ENCODE measurements around the gene TREML1.

The TREML1 gene

DNA sequence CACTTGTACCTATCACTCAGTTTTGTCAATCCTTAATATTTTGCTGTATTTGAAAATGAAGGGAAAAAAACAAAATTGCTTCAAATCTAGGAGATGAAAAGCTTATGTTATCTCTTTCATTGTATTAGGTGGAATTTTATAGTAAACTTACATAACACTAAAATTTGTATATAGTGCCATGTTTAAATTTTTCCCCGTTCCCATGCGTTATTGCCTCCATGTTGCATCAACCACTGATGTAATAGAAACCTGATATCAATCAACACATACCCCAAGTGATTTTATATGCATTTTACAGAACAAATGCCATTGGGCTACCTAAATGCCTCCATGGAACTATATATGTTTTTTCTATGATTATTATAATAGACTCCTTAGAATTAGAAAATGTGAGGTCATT, 23.5 kb upstream of the TREML1 start:
- H3K4me3 ChIP-seq (ENCODE audit: insufficient read depth, low read depth, low read length): no peak overlapping the region
- H3K4me1 ChIP-seq (ENCODE audit: control insufficient read depth, insufficient read depth, low read length): no peaks in the 10 kb centered on the region
- no peak overlapping the region for H3K27ac ChIP-seq (ENCODE audit: insufficient read depth, low read depth, low read length, poor library complexity, severe bottlenecking)
- no peaks in the 10 kb centered on the region for H3K27me3 ChIP-seq (ENCODE audit: control insufficient read depth, insufficient read depth, low read length, poor library complexity, severe bottlenecking)
- no peaks in the 10 kb centered on the region for H3K36me3 ChIP-seq (ENCODE audit: control insufficient read depth, insufficient read depth, low read length)
- WGBS, 2 experiments: 84 to 93% methylated on average over 2 of the region's 2 CpGs
- H3K9me3 ChIP-seq (ENCODE audit: control insufficient read depth, low read length): no peaks in the 10 kb centered on the region

DNA sequence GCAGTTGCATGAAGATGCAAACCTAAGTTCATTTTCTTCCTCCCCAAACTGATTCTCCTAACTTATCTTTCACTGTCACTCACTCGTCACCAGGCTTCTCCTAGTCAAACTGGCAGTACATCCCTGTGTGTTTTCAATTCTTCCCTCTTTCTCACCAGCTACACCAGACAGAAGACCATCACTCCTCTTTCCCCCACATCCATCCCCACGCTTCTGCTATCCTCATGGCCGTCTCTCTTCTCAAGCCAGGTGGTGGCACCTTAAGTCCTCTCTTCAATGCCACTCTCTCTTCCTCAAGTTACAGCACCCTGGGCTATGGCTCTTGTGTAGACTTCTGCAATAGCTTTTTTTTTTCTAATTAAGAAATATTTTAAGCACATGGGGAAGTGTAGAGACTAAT, 23.1 kb upstream of the TREML1 start:
- no peaks in the 10 kb centered on the region for H3K4me1 ChIP-seq (ENCODE audit: control insufficient read depth, insufficient read depth, low read length)
- H3K4me3 ChIP-seq (ENCODE audit: insufficient read depth, low read depth, low read length): no peak overlapping the region
- H3K27ac ChIP-seq (ENCODE audit: insufficient read depth, low read depth, low read length, poor library complexity, severe bottlenecking): no peak overlapping the region
- H3K27me3 ChIP-seq (ENCODE audit: control insufficient read depth, insufficient read depth, low read length, poor library complexity, severe bottlenecking): no peaks in the 10 kb centered on the region
- no peaks in the 10 kb centered on the region for H3K9me3 ChIP-seq (ENCODE audit: control insufficient read depth, low read length)
- no peaks in the 10 kb centered on the region for H3K36me3 ChIP-seq (ENCODE audit: control insufficient read depth, insufficient read depth, low read length)
- whole genome bisulfite sequencing, 2 experiments: 88 to 90% methylated on average over 3 of the region's 3 CpGs

DNA sequence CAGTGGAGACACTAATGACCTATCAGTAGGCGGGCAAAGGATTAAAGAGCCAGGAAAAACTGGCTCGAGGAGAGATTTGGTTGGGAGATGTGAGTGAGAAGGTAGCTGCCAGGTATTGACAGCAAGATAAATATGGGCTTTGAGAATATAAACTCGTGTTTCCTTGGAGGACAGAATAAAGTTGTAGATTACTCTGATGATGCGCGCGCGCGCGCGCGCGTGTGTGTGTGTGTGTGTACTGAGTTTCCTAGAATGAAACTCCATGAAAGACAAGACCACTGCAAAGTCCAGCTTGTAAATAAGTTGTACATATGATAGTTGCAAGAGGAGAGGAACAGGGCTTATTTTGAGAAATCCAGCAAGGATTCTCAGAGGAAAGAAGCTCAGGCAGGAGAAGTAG, 22.0 kb upstream of the TREML1 start:
- Histone ChIP-seq H3K4me1 (ENCODE audit: control insufficient read depth, insufficient read depth, low read length) (no peaks in the 10 kb centered on the region), H3K36me3 (ENCODE audit: control insufficient read depth, insufficient read depth, low read length) (no peaks in the 10 kb centered on the region), H3K9me3 (ENCODE audit: control insufficient read depth, low read length) (no peaks in the 10 kb centered on the region), H3K27me3 (ENCODE audit: control insufficient read depth, insufficient read depth, low read length, poor library complexity, severe bottlenecking) (no peaks in the 10 kb centered on the region), H3K4me3 (ENCODE audit: insufficient read depth, low read depth, low read length) (no peak overlapping the region), H3K27ac (ENCODE audit: insufficient read depth, low read depth, low read length, poor library complexity, severe bottlenecking) (no peak overlapping the region)
- WGBS, 2 experiments: 94 to 97% methylated on average over 12 of the region's 12 CpGs

DNA sequence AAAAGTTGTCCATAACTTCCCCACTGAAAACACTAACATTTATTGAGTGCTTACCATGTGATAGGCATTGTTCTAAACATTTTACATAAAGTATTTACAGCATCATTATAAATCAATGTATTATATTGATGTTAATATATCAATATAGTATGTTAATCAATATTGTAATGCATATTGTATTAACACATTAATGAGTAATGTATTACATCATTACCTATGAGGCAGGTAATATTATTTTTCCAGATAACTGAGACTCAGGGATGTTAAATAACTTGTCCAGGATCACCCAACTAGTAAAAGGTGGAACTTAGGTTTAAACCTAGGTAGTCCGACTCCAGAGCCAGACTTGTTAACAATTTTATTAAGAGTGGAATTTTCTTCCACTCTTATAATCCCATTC, 20.9 kb upstream of the TREML1 start:
- 82 to 100% methylated on average over 1 of the region's 1 CpG for WGBS, 2 experiments
- no peaks in the 10 kb centered on the region for H3K9me3 ChIP-seq (ENCODE audit: control insufficient read depth, low read length)
- H3K4me3 ChIP-seq (ENCODE audit: insufficient read depth, low read depth, low read length): no peak overlapping the region
- H3K27me3 ChIP-seq (ENCODE audit: control insufficient read depth, insufficient read depth, low read length, poor library complexity, severe bottlenecking): no peaks in the 10 kb centered on the region
- no peak overlapping the region for H3K27ac ChIP-seq (ENCODE audit: insufficient read depth, low read depth, low read length, poor library complexity, severe bottlenecking)
- no peaks in the 10 kb centered on the region for H3K36me3 ChIP-seq (ENCODE audit: control insufficient read depth, insufficient read depth, low read length)
- no peaks in the 10 kb centered on the region for H3K4me1 ChIP-seq (ENCODE audit: control insufficient read depth, insufficient read depth, low read length)

DNA sequence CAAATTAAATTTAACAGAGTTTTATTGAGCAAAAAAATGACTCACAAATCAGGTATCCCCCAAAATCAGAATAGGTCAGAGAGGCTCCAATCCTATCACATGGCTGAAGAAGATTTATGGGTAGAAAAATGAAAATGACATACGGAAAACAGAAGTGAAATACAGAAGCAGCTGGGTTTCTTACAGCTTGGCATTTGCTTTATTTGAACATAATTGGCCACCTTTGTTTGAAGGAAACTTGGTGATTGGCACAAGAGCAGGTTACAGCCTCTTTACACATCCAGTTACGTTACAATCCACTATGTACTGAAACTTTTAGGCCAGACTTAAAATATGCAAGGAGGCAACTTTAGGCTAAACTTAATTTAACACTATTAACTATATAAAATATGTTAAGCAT, 20.5 kb upstream of the TREML1 start:
- no peak overlapping the region for H3K27ac ChIP-seq (ENCODE audit: insufficient read depth, low read depth, low read length, poor library complexity, severe bottlenecking)
- H3K4me3 ChIP-seq (ENCODE audit: insufficient read depth, low read depth, low read length): no peak overlapping the region
- H3K27me3 ChIP-seq (ENCODE audit: control insufficient read depth, insufficient read depth, low read length, poor library complexity, severe bottlenecking): no peaks in the 10 kb centered on the region
- no peaks in the 10 kb centered on the region for H3K9me3 ChIP-seq (ENCODE audit: control insufficient read depth, low read length)
- WGBS, 2 experiments: 91 to 94% methylated on average over 2 of the region's 2 CpGs
- no peaks in the 10 kb centered on the region for H3K36me3 ChIP-seq (ENCODE audit: control insufficient read depth, insufficient read depth, low read length)
- no peaks in the 10 kb centered on the region for H3K4me1 ChIP-seq (ENCODE audit: control insufficient read depth, insufficient read depth, low read length)

DNA sequence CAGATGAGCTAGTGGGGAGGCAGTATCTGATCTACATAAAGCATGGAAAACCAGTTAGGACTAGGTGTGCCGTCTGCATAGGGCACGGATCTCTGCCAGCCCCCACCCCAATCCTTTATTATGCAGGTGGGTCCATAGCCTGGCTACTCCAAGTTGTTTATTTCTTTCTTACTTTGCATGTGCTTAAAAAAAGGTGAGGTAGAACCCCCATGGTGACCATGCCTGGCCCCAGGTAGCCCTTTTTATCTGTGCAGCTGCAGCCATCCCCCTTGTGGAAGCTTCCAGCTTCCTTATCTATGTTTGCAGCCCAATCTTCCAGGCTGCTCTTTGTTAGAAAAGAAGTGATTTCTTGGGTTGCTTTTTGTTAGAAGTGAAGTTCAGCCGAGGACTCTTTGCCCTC, 17.8 kb upstream of the TREML1 start:
- Histone ChIP-seq H3K9me3 (ENCODE audit: control insufficient read depth, low read length) (no peaks in the 10 kb centered on the region), H3K36me3 (ENCODE audit: control insufficient read depth, insufficient read depth, low read length) (no peaks in the 10 kb centered on the region), H3K27me3 (ENCODE audit: control insufficient read depth, insufficient read depth, low read length, poor library complexity, severe bottlenecking) (no peaks in the 10 kb centered on the region), H3K4me3 (ENCODE audit: insufficient read depth, low read depth, low read length) (no peak overlapping the region), H3K27ac (ENCODE audit: insufficient read depth, low read depth, low read length, poor library complexity, severe bottlenecking) (no peak overlapping the region), H3K4me1 (ENCODE audit: control insufficient read depth, insufficient read depth, low read length) (no peaks in the 10 kb centered on the region)
- WGBS, 2 experiments: 51 to 75% methylated on average over 2 of the region's 3 CpGs

DNA sequence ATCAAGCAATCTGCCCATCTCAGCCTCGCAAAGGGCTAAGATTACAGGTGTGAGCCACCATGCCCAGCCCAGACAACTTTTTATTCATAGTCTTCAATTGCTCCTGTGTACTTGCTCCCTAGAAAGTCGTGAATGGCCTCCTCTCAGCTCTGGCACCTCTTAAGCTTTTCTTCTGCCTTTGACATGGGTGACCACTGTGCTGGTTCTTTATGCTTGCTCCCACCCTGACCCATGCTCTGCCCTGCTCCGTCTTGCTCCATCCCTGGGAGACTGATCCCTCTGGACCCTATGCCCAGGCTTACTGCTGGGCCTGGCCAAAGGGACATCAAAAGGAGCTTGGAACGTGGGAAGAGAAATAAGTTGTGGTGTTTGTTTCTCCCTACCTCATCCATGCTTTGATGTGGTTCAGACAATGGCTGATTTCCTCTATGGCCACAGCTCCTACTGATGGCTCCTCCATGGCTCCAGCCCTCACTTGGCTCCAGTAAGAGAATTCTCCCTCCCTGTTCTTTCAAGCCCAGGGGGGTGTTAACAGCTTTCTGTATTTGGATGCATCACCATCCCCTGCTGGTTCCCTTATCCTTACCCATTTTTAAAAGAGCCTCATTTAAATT, 16.5 kb upstream of the TREML1 start:
- 72 to 79% methylated on average over 4 of the region's 4 CpGs for WGBS, 2 experiments
- H3K36me3 ChIP-seq (ENCODE audit: control insufficient read depth, insufficient read depth, low read length): no peaks in the 10 kb centered on the region
- H3K4me3 ChIP-seq (ENCODE audit: insufficient read depth, low read depth, low read length): no peak overlapping the region
- no peaks in the 10 kb centered on the region for H3K27me3 ChIP-seq (ENCODE audit: control insufficient read depth, insufficient read depth, low read length, poor library complexity, severe bottlenecking)
- no peak overlapping the region for H3K27ac ChIP-seq (ENCODE audit: insufficient read depth, low read depth, low read length, poor library complexity, severe bottlenecking)
- no peaks in the 10 kb centered on the region for H3K9me3 ChIP-seq (ENCODE audit: control insufficient read depth, low read length)
- H3K4me1 ChIP-seq (ENCODE audit: control insufficient read depth, insufficient read depth, low read length): no peaks in the 10 kb centered on the region

DNA sequence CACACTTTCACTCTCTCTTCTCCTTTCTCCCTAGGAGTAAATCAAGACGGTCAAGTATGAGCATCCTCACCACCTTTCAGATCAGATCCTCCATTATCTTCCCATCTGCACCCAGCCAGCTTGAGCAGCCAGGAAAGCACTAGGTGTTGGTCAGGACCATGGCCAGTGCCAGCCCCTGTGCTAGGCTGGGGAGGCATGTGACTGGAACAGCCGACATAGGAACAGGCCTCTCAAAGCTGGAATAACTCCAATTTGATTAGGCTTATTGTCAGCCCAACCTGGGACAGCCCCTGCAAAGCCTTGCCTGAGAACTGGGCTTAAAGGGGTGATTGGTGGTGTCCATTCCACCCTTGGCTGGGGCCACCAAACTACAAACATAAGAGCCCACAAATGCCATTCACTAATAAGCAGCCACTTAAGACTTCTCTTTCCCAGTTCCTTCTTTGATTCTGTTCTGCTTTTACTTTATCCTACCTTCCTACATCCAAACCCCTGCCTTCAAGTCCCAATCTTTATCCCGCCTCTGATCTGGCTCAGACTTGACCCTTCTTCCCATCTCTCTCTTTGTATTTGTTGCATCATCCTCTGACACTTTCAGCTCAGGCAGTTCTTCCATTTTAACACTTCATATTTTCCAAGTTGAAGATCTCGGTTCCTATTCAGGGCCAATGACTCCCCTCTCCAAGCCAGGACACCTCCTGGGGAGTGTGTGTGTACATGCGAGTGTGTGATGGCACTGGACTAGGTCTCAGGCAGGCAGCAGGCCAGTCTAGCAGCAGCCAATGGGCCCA, 13.2 kb upstream of the TREML1 start:
- WGBS, 2 experiments: 80 to 84% methylated on average over 5 of the region's 5 CpGs
- no peak overlapping the region for H3K27ac ChIP-seq (ENCODE audit: insufficient read depth, low read depth, low read length, poor library complexity, severe bottlenecking)
- H3K9me3 ChIP-seq (ENCODE audit: control insufficient read depth, low read length): no peaks in the 10 kb centered on the region
- no peaks in the 10 kb centered on the region for H3K4me1 ChIP-seq (ENCODE audit: control insufficient read depth, insufficient read depth, low read length)
- no peak overlapping the region for H3K4me3 ChIP-seq (ENCODE audit: insufficient read depth, low read depth, low read length)
- no peaks in the 10 kb centered on the region for H3K36me3 ChIP-seq (ENCODE audit: control insufficient read depth, insufficient read depth, low read length)
- no peaks in the 10 kb centered on the region for H3K27me3 ChIP-seq (ENCODE audit: control insufficient read depth, insufficient read depth, low read length, poor library complexity, severe bottlenecking)

DNA sequence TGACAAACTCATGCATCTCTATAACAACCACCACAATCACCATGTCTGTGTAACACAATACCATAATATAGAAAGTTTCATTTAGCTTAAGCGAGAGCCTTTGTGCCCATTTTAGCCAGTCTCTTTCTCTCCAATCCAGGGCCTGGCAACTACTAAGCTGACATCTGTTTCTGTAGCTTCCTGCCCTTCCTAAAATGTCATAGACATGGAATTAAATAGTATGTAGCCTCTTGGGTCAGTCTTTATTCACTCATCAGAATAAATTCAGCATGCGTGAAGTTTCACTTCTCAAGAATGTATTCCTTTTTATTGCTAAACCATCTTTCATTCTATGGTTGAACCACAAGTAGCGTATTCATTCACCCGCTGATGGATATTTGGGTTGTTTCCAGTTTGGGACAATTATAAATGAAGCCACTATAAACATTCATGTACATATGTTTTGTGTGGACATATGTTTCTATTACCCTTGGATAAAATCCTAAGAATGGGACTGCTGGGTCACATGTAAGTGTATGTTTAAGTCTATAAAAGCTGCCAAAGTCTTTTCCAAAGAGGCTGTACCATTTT, 10.5 kb upstream of the TREML1 start:
- Histone ChIP-seq H3K4me1 (ENCODE audit: control insufficient read depth, insufficient read depth, low read length) (no peaks in the 10 kb centered on the region), H3K4me3 (ENCODE audit: insufficient read depth, low read depth, low read length) (no peak overlapping the region), H3K9me3 (ENCODE audit: control insufficient read depth, low read length) (no peaks in the 10 kb centered on the region), H3K27ac (ENCODE audit: insufficient read depth, low read depth, low read length, poor library complexity, severe bottlenecking) (no peak overlapping the region), H3K36me3 (ENCODE audit: control insufficient read depth, insufficient read depth, low read length) (no peaks in the 10 kb centered on the region), H3K27me3 (ENCODE audit: control insufficient read depth, insufficient read depth, low read length, poor library complexity, severe bottlenecking) (no peaks in the 10 kb centered on the region)
- 92 to 93% methylated on average over 2 of the region's 4 CpGs for WGBS, 2 experiments

DNA sequence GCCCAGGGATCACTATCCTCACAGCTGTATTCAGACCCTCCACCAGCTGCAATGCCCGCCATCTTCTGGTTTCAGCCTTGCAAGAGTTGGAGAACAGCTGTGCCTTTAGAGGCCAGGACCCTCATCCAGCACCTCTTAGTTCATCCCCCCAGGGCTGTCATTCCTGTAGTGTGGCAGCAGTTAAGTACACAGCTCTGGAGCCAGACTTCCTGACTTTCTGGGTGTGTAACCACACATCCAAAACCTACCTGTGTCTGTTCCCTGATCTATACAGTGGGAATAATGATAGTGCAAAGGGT, 9.2 kb upstream of the TREML1 start:
- no peaks in the 10 kb centered on the region for H3K36me3 ChIP-seq (ENCODE audit: control insufficient read depth, insufficient read depth, low read length)
- H3K27me3 ChIP-seq (ENCODE audit: control insufficient read depth, insufficient read depth, low read length, poor library complexity, severe bottlenecking): no peaks in the 10 kb centered on the region
- no peaks in the 10 kb centered on the region for H3K9me3 ChIP-seq (ENCODE audit: control insufficient read depth, low read length)
- H3K4me1 ChIP-seq (ENCODE audit: control insufficient read depth, insufficient read depth, low read length): no peaks in the 10 kb centered on the region
- 84 to 89% methylated on average over 1 of the region's 1 CpG for whole genome bisulfite sequencing, 2 experiments
- H3K27ac ChIP-seq (ENCODE audit: insufficient read depth, low read depth, low read length, poor library complexity, severe bottlenecking): no peak overlapping the region
- H3K4me3 ChIP-seq (ENCODE audit: insufficient read depth, low read depth, low read length): no peak overlapping the region
